ENCODE measurements around the gene SMIM35.

DNA sequence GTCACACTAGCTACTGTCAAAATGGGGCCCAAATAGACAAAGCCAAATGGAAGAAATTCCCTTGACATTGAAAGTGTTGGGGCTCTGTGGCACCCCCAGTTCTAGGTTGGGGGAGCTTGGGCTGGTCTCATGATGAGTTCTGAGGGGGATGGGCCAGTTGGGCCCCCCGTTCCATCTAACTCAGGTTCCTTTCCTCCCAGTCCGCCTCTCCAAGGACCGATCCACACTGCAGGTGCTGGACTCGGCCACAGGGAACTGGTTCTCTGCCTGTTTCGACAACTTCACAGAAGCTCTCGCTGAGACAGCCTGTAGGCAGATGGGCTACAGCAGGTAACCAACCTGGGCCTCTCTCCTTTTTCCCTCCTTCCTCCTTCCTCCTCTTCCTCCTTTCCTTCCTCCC lies 17.7 kb upstream of the SMIM35 start:
- no peak for TF ChIP-seq POLR2A (IDR thresholded peaks at IDR 0.05)
- TF ChIP-seq, protein P1, sequence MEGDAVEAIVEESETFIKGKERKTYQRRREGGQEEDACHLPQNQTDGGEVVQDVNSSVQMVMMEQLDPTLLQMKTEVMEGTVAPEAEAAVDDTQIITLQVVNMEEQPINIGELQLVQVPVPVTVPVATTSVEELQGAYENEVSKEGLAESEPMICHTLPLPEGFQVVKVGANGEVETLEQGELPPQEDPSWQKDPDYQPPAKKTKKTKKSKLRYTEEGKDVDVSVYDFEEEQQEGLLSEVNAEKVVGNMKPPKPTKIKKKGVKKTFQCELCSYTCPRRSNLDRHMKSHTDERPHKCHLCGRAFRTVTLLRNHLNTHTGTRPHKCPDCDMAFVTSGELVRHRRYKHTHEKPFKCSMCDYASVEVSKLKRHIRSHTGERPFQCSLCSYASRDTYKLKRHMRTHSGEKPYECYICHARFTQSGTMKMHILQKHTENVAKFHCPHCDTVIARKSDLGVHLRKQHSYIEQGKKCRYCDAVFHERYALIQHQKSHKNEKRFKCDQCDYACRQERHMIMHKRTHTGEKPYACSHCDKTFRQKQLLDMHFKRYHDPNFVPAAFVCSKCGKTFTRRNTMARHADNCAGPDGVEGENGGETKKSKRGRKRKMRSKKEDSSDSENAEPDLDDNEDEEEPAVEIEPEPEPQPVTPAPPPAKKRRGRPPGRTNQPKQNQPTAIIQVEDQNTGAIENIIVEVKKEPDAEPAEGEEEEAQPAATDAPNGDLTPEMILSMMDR (IDR thresholded peaks at IDR 0.05) = no peak
